Myocyte (in vitro differentiated cells): ENCODE data around the gene PLCH1. TPM values are rescaled to one million over a fixed set of nuclear protein-coding genes. Genes with fewer than 3 reads are reported as not detected.

Experiments used
- DNase-seq: peaks from one replicate; pipeline ENCODE4 v3.0.0-alpha.2; 2012; ENCODE audit warnings: low read depth
- total RNA-seq: library from RNA; depleted of rRNA; stranded (reverse); fragments of >200 nt; gene quantifications from 2 replicates; pipeline ENCODE4 v1.2.3, GENCODE V29; 2014

Gene PLCH1
- total RNA-seq, 1 donor from 2014 or later: 0.62 TPM

DNA sequence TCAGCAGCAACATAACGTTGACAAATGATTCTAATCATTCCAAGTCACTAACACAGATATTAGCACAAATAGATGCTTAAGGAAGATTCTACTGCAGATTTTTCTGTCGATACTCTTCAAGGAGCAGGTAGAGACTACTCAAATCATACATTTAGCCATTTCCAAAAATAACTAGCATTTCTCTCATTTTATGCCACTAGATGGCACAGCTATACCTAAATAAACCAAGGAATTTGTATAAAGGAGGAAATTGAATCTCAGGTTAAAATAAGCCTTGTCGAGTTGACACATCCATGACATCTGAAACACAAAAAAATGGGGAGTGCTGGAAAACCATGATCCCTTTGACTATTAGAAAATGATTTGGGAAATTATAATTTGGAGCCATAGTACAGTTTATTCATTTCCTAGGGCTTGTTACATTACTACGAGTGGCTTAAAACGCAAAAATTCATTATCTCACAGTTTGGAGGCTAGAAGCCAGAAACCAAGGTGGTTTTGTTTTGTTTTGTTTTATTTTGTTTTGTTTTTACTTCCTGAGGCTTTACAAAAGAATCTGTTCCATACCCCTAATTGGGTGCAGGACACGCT, 391.9 kb downstream of the PLCH1 start:
- peak; percentile 50 for DNase-seq

DNA sequence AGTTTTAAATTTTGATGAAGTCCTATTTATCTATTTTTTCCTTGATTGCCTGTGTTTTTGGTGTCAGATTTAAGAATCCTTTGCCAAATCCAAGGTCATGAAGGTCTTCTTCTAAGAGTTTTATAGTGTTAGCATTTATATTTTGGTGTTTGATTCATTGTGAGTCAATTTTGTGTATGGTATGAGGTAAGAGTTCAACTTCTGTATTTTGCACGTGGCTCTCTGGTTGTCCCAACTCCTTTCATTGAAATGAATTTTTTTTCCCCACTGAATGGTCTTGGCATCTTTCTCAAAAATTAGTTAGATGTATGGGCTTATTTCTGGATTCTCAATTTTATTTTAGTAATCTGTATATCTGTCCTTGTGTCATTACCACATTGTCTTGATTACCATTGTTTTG, 394.3 kb downstream of the PLCH1 start:
- DNase-seq: no peak

GRCh38 chr3:155347901-155348300, 397.0 kb downstream of the PLCH1 start:
- DNase-seq: no peak

- no peak for DNase-seq
Measured at GRCh38 chr3:155342344-155342743, 402.5 kb downstream of the PLCH1 start.

DNA sequence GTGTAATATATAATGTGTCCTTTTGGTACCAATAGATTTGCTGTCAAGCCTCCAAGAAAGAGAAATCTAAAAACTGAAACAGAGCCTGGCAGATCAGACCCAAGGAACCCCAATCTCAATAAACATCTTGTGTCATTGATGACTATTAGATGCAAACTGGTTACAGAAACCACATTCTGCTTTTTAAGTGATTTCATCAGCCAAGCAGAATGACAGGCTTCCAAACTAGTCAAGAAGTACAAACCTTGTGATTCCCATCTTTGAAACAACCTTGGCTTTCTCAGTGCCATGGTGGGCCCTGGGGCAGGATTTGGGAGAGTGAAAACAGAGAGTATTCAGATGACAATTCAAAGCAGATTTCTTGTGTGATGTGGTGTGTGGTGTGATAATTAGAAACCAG, 405.8 kb downstream of the PLCH1 start:
- no peak for DNase-seq

DNA sequence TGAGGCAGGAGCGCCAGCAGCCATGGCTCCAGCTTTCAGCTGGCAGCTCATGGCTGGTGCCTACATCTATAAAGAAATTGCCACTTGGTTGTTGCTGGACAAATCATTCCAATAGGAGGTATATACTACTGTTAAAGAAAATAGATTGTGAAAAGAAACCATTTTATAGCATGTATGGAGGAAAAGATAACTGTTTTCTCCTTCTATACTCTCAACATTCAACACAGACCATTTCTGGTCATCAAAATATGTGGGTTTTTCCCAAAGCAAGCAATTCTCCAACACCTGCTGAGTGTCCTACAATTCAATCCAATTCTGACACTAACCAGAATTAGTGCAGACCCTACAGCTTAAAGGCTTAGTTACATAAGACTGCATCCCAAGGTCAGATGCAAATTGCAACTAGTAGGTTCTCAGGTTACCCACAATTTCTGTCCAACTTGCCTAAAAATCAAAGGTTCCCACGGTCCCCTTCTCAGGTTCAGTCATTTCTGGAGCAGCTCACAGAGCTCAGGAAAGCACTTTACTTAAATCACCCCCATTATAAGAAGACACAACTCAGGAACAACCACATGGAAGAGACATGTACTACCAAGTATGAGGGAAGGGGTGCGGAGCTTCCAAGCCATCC, 409.0 kb downstream of the PLCH1 start:
- DNase-seq: no peak

GRCh38 chr3:155334914-155335723, 409.8 kb downstream of the PLCH1 start:
- DNase-seq: no peak

- no peak for DNase-seq
Measured at GRCh38 chr3:155334215-155334913, 410.5 kb downstream of the PLCH1 start.

- DNase-seq: no peak
Measured at GRCh38 chr3:155332716-155333115, 412.2 kb downstream of the PLCH1 start.

GRCh38 chr3:155331078-155331477, 413.8 kb downstream of the PLCH1 start:
- DNase-seq: no peak

GRCh38 chr3:155330370-155330769, 414.5 kb downstream of the PLCH1 start:
- DNase-seq: no peak

DNA sequence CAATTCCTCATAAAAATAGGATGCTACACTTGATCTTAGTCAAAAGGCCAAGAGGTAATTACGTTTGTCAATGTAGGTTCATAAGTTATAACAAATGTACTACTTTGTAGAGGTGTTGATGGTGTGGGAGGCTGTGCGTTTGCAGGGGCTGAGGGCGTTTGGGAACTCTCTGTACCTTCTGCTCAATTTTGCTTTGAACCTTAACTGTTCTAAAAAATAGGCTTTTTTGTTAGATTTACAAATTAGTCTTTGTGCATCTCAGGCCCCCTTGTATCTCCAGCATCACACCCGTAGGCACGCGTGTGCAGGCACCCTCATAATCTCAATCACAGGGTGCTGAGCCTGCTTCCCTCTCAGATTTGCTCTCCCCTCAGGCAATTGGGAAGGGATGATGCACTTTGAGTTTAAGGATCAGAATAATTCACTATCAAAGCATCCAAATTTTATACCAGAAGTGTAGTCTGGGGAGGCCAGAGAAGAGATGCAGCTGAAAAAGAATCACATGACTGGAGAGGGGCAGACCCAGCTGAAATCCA, 415.3 kb downstream of the PLCH1 start:
- no peak for DNase-seq

DNA sequence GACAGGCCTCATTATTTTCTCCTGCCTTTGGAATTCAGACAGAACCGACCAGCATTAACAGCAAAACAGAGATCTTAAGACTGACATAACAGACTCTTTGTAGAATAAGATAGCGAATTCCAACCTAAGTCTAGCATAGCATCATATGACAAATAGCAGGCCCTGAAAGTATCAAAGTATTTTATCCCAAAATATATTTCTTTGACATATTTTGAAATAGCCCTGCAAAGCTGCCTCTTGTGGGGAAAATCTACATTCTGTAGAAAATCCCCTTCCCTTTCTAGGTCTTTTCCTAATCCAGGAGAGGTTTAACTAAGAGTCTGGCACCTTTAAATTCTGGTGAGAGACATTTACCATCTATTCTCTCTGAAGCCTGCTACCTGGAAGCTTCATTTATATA, 417.0 kb downstream of the PLCH1 start:
- DNase-seq: no peak

GRCh38 chr3:155327430-155327829, 417.4 kb downstream of the PLCH1 start:
- DNase-seq: no peak

- no peak for DNase-seq
Measured at GRCh38 chr3:155326901-155327300, 418.0 kb downstream of the PLCH1 start.

- no peak for DNase-seq
Measured at GRCh38 chr3:155326244-155326643, 418.6 kb downstream of the PLCH1 start.

Other genes starting within 250 kb of the PLCH1 start
- 5.2 and 5.4 TPM in 2 replicates for gene C3orf33, start 61.2 kb upstream of the PLCH1 start, total RNA-seq
- gene SLC33A1, start 109.4 kb upstream of the PLCH1 start, total RNA-seq: 27.7 and 31.6 TPM in 2 replicates
- gene GMPS, start 125.6 kb upstream of the PLCH1 start, total RNA-seq: 34.7 and 36.8 TPM in 2 replicates